Lower lobe of right lung (tissue), 2 donors: ENCODE data around the gene FEM1B. TPM values are rescaled to one million over a fixed set of nuclear protein-coding genes. Genes with fewer than 3 reads are reported as not detected.

ENCODE experiments used
- ATAC-seq, 2 donors: fragments of 200-7000 bp; cut with Tn5 transposase; one replicate each; pipeline ENCODE4 v1.9.1; 2020 to 2022; ENCODE audit warnings: mild to moderate bottlenecking in 2 of 2, moderate library complexity in 2 of 2
- DNase-seq: peaks from one replicate; pipeline ENCODE4 v3.0.0-alpha.2; 2020
- H3K27ac ChIP-seq: fragments of 200-600 bp; one replicate; pipeline ENCODE4 v1.8.0; 2022
- H3K27me3 ChIP-seq: fragments of 200-600 bp; one replicate; pipeline ENCODE4 v1.8.0; 2022; ENCODE audit warnings: low read depth
- H3K36me3 ChIP-seq: fragments of 200-600 bp; one replicate; pipeline ENCODE4 v1.8.0; 2022; ENCODE audit warnings: mild to moderate bottlenecking
- H3K4me1 ChIP-seq: fragments of 200-600 bp; one replicate; pipeline ENCODE4 v1.8.0; 2022
- H3K4me3 ChIP-seq: fragments of 200-600 bp; one replicate; pipeline ENCODE4 v1.8.0; 2022; ENCODE audit warnings: mild to moderate bottlenecking
- H3K9me3 ChIP-seq: fragments of 200-600 bp; one replicate; pipeline ENCODE4 v1.8.0; 2022
- intact Hi-C: fragments of 100-400 bp; cut with DNase I; formaldehyde crosslinking; loops from one replicate; pipeline ENCODE4 v1.11.0; 2022
- total RNA-seq: library from RNA; stranded (reverse); fragmentation: NEBNext Ultra II Directional; extraction: Animal tissue kit (Norgen Biotek cat#: 25700); gene quantifications from one replicate; pipeline ENCODE4 v1.2.1, GENCODE V29; 2021
- TF ChIP-seq, protein P1 (sequence below): fragments of 200-600 bp; IDR thresholded peaks from one replicate; pipeline ENCODE4 v1.8.0; 2022; ENCODE audit warnings: antibody characterized with exemption, mild to moderate bottlenecking
- donor health status: DM: no; HTN: yes; CAD: no; lungs with severe emphysema.

Gene FEM1B
- total RNA-seq, 1 donor from 2014 or later, result 55.3 TPM

DNA sequence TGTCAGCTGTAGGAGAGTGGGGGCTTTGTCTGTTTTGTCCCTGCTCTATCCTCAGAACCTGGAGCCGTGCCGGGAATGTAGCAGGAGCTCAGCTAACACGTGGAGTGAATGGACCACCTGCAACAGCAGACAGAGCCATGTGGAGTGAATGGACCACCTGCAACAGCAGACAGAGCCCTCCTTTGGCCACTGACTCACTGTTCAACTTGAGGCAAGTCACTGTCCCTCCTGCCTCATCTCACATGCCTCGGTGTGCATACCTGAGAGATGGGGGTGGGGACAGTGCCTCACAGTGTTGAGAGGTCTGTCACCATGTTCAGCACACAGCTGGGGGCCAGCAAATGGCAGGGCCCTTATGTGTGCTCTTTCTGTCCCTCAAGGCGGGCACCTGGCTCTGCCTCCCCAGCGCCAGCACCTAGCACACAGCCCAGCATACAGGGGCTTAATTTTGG lies 27.9 kb downstream of the FEM1B start:
- DNase-seq, result no peak
- H3K27me3 ChIP-seq, result no peaks in the 10 kb centered on the region
- no peak overlapping the region for H3K27ac ChIP-seq
- H3K36me3 ChIP-seq, result no peaks in the 10 kb centered on the region
- no peaks in the 10 kb centered on the region for H3K4me1 ChIP-seq
- ATAC-seq, result no peak
- no peak overlapping the region for H3K4me3 ChIP-seq
- no peaks in the 10 kb centered on the region for H3K9me3 ChIP-seq
- TF ChIP-seq, protein P1, sequence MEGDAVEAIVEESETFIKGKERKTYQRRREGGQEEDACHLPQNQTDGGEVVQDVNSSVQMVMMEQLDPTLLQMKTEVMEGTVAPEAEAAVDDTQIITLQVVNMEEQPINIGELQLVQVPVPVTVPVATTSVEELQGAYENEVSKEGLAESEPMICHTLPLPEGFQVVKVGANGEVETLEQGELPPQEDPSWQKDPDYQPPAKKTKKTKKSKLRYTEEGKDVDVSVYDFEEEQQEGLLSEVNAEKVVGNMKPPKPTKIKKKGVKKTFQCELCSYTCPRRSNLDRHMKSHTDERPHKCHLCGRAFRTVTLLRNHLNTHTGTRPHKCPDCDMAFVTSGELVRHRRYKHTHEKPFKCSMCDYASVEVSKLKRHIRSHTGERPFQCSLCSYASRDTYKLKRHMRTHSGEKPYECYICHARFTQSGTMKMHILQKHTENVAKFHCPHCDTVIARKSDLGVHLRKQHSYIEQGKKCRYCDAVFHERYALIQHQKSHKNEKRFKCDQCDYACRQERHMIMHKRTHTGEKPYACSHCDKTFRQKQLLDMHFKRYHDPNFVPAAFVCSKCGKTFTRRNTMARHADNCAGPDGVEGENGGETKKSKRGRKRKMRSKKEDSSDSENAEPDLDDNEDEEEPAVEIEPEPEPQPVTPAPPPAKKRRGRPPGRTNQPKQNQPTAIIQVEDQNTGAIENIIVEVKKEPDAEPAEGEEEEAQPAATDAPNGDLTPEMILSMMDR, result no peak
- intact Hi-C loops, result loop anchor here (10.0 kb wide), 1 partner anchor 79 kb away; no protein-coding TSS in a partner anchor

DNA sequence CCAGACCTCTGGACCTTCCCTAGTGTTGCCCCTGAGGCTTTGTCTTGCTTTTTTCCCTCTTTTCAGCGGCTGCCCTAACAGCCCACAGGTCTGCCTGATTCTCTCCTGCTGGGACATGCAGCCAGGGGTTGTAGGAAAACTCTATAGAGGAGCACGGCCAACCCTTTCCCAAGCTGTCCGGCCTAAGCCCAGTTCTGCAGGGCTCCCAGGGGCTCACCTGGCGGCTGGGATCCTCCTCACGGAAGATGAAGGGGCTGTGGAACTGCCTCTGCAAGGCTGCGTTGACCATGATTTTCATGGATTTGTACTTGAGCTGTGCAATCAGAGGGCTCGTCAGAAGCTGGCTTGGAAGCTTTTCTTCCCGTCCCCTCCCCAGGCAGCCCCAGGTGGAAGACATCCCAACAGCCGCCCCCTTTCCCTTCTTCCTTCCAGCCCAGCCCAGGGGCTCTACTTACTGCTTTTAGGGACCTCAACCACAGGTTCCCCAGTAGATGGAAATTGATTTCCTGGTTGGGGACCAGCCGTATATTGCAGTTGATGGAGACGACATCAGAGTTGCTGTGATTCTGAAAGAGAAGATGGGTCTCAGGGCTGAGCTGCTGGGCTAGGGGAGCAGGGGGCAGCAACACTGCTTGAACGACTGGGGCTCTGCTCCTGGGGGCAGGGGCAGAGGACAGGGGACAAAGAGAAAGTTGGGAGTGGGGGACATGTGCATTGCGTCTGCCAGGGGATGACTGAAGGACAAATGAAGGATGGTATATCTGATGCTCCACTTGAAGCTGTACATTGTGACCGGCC lies 29.8 kb downstream of the FEM1B start:
- Histone ChIP-seq H3K27ac (no peak overlapping the region), H3K9me3 (no peaks in the 10 kb centered on the region), H3K4me1 (no peaks in the 10 kb centered on the region), H3K4me3 (no peak overlapping the region), H3K27me3 (no peaks in the 10 kb centered on the region), H3K36me3 (no peaks in the 10 kb centered on the region)
- TF ChIP-seq, protein P1, result no peak
- ATAC-seq (no peak), DNase-seq (no peak)
- intact Hi-C loops, result loop anchor here (10.0 kb wide), 1 partner anchor 77 kb away; no protein-coding TSS in a partner anchor

DNA sequence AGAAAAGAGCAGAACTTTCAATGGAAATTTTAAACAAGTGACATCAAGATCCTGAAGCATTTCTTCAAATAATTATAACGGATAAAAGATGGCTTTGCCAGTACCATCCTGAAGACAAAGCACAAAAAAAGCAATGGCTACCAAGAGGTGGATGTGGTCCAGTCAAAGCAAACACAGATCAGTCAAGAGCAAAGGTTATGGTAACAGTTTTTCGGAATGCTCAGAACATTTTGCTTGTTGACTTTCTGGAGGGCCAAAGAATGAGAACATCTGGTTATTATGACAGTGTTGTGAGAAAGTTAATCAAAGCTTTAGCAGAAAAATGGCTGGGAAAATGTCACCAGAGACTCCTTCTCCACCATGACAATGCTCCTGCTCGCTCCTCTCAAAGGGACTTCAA lies 31.5 kb downstream of the FEM1B start:
- TF ChIP-seq, protein P1, result no peak
- ATAC-seq (no peak), DNase-seq (no peak)
- Histone ChIP-seq H3K4me1 (no peaks in the 10 kb centered on the region), H3K9me3 (no peaks in the 10 kb centered on the region), H3K36me3 (no peaks in the 10 kb centered on the region), H3K4me3 (no peak overlapping the region), H3K27ac (no peak overlapping the region), H3K27me3 (no peaks in the 10 kb centered on the region)
- intact Hi-C loops, result loop anchor here (10.0 kb wide), 1 partner anchor 76 kb away; no protein-coding TSS in a partner anchor

DNA sequence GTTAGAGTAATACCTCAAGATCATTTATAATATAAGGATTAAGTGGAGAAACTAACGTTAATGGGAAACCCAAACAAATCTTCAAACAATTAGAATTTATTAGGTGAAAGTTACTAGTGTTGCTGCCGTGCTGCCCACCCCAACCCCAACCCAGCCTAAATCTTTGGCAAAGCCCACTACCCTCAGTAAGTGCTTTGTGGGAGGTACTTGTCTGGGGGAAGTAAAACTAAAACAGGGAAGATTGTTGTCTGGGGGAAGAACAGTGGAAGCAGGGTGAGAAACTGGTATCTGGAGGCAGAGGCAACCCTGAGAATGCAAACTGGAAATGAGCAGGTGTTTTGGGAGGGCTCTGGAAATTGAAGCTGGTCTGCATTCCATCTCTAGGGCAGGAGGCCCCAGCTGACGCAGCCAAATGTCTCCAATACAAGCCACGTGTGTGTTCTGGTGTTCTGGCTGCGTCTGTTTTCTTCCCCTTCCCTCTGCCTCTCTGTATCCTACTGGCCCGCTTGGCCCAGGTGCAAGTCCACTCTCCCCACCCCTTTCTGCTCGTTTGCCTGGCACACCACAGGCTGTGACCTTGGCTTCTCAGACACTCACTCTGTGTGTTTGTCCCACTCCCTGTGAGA lies 32.7 kb downstream of the FEM1B start:
- TF ChIP-seq, protein P1, result no peak
- H3K36me3 ChIP-seq, result no peaks in the 10 kb centered on the region
- no peak for DNase-seq
- H3K4me1 ChIP-seq, result no peaks in the 10 kb centered on the region
- no peaks in the 10 kb centered on the region for H3K9me3 ChIP-seq
- H3K27ac ChIP-seq, result no peak overlapping the region
- no peak overlapping the region for H3K4me3 ChIP-seq
- H3K27me3 ChIP-seq, result no peaks in the 10 kb centered on the region
- no peak for ATAC-seq
- intact Hi-C loops, result no loop called here

DNA sequence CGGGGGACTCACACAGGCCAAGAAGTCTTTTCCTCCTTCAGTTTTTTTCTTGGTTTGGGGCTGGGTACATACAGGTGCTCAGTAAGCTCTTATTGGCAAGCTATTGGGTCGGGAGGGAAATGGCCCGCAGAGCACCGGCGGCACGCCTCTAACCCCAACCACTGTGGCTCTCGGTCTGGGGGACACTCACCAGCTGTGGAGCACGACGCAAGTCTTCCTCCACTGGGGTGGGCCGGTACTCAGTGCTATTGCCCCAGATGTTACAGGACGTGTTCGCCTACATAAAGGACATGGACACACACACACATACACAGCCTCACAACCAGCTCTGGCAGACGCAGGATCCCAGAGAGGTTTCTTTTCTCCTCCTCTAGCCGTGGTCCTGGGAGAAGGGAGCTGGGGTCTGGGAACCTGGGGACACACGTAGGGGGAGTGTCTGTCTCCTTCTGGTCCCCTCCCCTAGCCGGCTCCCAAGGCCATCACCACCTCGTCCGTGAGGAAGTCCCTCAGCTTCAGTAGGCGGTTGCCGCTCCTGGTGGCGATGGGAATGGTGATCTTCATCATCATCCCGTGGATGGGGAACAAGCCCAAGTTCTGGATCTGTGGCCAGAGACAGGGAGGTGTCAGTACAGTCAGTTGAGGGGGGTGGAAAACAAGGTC lies 33.4 kb downstream of the FEM1B start:
- DNase-seq, result no peak
- no peaks in the 10 kb centered on the region for H3K9me3 ChIP-seq

More for the DNA sequence above, 33.4 kb downstream of the FEM1B start:
- H3K27me3 ChIP-seq, result no peaks in the 10 kb centered on the region
- H3K36me3 ChIP-seq, result no peaks in the 10 kb centered on the region
- intact Hi-C loops, result no loop called here
- no peak overlapping the region for H3K27ac ChIP-seq
- H3K4me1 ChIP-seq, result no peaks in the 10 kb centered on the region
- ATAC-seq, result no peak
- TF ChIP-seq, protein P1, result no peak
- H3K4me3 ChIP-seq, result no peak overlapping the region
